SU-DHL-6 (cell line): ENCODE data around the gene SH3RF1.

Experiments
- EZH2phosphoT487 ChIP-seq: fragments of 200-600 bp; sonication (generic), shearing (Covaris generic); conservative IDR thresholded peaks from 2 replicates; pipeline ENCODE4 v1.6.1; 2018; ENCODE audit warnings: mild to moderate bottlenecking, antibody characterized with exemption, low read length, moderate library complexity, mixed read lengths
- TF ChIP-seq, protein P1 (sequence below): fragments of 200-600 bp; sonication (generic); IDR thresholded peaks from one replicate; pipeline ENCODE4 v1.5.1; 2017; ENCODE audit warnings: antibody characterized with exemption, mild to moderate bottlenecking, low read length, moderate library complexity; ENCODE audit not compliant: insufficient read depth, poor library complexity, severe bottlenecking

DNA sequence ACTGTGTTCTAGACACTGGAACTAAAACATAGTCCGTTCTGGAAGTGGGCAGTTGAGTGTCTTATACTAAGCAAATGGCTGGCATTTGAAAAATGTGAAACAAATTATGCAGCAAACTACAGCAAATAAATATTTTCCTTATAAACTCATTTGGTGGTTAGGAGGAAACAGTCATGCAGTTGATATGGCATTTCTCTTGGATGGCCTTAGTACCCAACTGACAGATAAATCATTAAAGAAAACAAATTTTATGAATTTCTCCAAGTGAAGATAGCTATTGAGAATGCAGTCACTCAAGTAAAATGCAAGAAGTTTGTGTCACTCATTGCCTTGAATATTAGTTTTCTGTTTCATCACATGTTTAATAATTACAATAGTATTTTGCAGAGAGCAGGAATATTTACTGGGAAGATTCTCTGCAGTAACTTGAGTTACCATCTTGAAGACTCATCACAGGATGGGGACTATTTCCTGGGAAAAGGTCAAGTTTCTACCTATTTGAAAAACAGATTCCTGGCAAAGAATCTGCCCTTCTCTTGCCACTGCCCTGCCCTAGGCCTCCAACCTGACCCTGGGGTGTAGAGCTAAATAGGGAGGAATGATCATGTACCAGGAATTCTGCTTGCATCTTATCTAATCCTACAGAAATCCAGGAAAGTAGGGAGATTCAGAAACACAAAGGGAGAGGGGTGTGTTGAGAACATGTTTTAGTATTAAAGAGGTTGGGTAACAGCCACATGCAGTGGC lies 105.9 kb downstream of the SH3RF1 start:
- TF ChIP-seq, protein P1, sequence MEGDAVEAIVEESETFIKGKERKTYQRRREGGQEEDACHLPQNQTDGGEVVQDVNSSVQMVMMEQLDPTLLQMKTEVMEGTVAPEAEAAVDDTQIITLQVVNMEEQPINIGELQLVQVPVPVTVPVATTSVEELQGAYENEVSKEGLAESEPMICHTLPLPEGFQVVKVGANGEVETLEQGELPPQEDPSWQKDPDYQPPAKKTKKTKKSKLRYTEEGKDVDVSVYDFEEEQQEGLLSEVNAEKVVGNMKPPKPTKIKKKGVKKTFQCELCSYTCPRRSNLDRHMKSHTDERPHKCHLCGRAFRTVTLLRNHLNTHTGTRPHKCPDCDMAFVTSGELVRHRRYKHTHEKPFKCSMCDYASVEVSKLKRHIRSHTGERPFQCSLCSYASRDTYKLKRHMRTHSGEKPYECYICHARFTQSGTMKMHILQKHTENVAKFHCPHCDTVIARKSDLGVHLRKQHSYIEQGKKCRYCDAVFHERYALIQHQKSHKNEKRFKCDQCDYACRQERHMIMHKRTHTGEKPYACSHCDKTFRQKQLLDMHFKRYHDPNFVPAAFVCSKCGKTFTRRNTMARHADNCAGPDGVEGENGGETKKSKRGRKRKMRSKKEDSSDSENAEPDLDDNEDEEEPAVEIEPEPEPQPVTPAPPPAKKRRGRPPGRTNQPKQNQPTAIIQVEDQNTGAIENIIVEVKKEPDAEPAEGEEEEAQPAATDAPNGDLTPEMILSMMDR = no peak
- TF ChIP-seq EZH2phosphoT487 = no peak
